Measurements from ENCODE around the gene COQ8A.
A peak's percentile ranks its signal among the peaks of the same experiment; 100 is the strongest.
"Not testable (repeated sequence)": the region's sequence is repeated elsewhere in the genome, so short reads cannot be mapped to it uniquely, and the experiment has no call there.

COQ8A gene

GRCh38 chr1:226929260-226930111 lies 10.6 kb upstream of the COQ8A start:
- not testable (repeated sequence) for DNase-seq

GRCh38 chr1:226934483-226935237 lies 5.4 kb upstream of the COQ8A start:
- DNase-seq = no peak

- DNase-seq = no peak
Observed at GRCh38 chr1:226937940-226938725, 2.0 kb upstream of the COQ8A start.

- DNase-seq = no peak
Observed at GRCh38 chr1:226938903-226939437, 1.1 kb upstream of the COQ8A start.

- peak; percentile 63 for DNase-seq
Observed at GRCh38 chr1:226939438-226940028, 561 bp upstream of the COQ8A start.

- no peak for DNase-seq
Observed at GRCh38 chr1:226940806-226941067, 643 bp downstream of the COQ8A start.

- no peak for DNase-seq
Observed at GRCh38 chr1:226942392-226942791, 2.3 kb downstream of the COQ8A start.

- DNase-seq = no peak
Observed at GRCh38 chr1:226943156-226943555, 3.1 kb downstream of the COQ8A start.

GRCh38 chr1:226943927-226944326 lies 3.8 kb downstream of the COQ8A start:
- DNase-seq = no peak

- DNase-seq = no peak
Observed at GRCh38 chr1:226945106-226945857, 5.2 kb downstream of the COQ8A start.

- no peak for DNase-seq
Observed at GRCh38 chr1:226945858-226946245, 5.8 kb downstream of the COQ8A start.

GRCh38 chr1:226946285-226946684 lies 6.2 kb downstream of the COQ8A start:
- no peak for DNase-seq

GRCh38 chr1:226946841-226947240 lies 6.7 kb downstream of the COQ8A start:
- DNase-seq = no peak

GRCh38 chr1:226948051-226948450 lies 8.0 kb downstream of the COQ8A start:
- DNase-seq = no peak

GRCh38 chr1:226948480-226948879 lies 8.4 kb downstream of the COQ8A start:
- DNase-seq = no peak

GRCh38 chr1:226948996-226949395 lies 8.9 kb downstream of the COQ8A start:
- DNase-seq = no peak

- DNase-seq = no peak
Observed at GRCh38 chr1:226949401-226949800, 9.3 kb downstream of the COQ8A start.

- DNase-seq = no peak
Observed at GRCh38 chr1:226950316-226950715, 10.2 kb downstream of the COQ8A start.

GRCh38 chr1:226950871-226951270 lies 10.8 kb downstream of the COQ8A start:
- no peak for DNase-seq

GRCh38 chr1:226951286-226952117 lies 11.4 kb downstream of the COQ8A start:
- DNase-seq = no peak

- DNase-seq = no peak
Observed at GRCh38 chr1:226952118-226952441, 12.0 kb downstream of the COQ8A start.

All from activated gamma-delta T cell (primary cell).